H9 (cell line): ENCODE measurements around the gene TCFL5. TPM values are rescaled to one million over a fixed set of nuclear protein-coding genes. Genes with fewer than 3 reads are reported as not detected.
A peak's percentile ranks its signal among the peaks of the same experiment; 100 is the strongest.

Experiments used
- DNase-seq: peaks from one replicate; pipeline ENCODE4 v3.0.0-alpha.2; 2017
- H2AFZ ChIP-seq: one replicate; pipeline ENCODE4 v1.6.1; 2013; ENCODE audit warnings: mild to moderate bottlenecking, low read length, control low read depth, moderate library complexity
- H2AK5ac ChIP-seq: 2 replicates; pipeline ENCODE4 v1.6.1; 2013; ENCODE audit warnings: low read length, control low read depth, mixed read lengths; ENCODE audit not compliant: insufficient read length
- H2BK120ac ChIP-seq: one replicate; pipeline ENCODE4 v1.6.1; 2013; ENCODE audit warnings: low read depth, mild to moderate bottlenecking, low read length, control low read depth, inconsistent platforms; ENCODE audit not compliant: poor library complexity, severe bottlenecking
- H2BK12ac ChIP-seq: 2 replicates; pipeline ENCODE4 v1.6.1; 2013; ENCODE audit warnings: low read length, control low read depth, mixed read lengths, low read depth; ENCODE audit not compliant: insufficient read length
- H2BK15ac ChIP-seq: 2 replicates; pipeline ENCODE4 v1.6.1; 2013; ENCODE audit warnings: low read depth, low read length, control low read depth
- H2BK20ac ChIP-seq: one replicate; pipeline ENCODE4 v1.6.1; 2013; ENCODE audit warnings: low read depth, mild to moderate bottlenecking, low read length, control low read depth, inconsistent platforms; ENCODE audit not compliant: poor library complexity, severe bottlenecking
- H2BK5ac ChIP-seq: 2 replicates; pipeline ENCODE4 v1.6.1; 2013; ENCODE audit warnings: low read length, control low read depth, mixed read lengths; ENCODE audit not compliant: insufficient read length
- H3K14ac ChIP-seq: 2 replicates; pipeline ENCODE4 v1.6.1; 2013; ENCODE audit warnings: low read length, control low read depth; ENCODE audit not compliant: insufficient read depth
- H3K18ac ChIP-seq: 2 replicates; pipeline ENCODE4 v1.6.1; 2013; ENCODE audit warnings: low read depth, mild to moderate bottlenecking, mixed read lengths, low read length, control low read depth; ENCODE audit not compliant: insufficient read length
- H3K23ac ChIP-seq: 2 replicates; pipeline ENCODE4 v1.6.1; 2013; ENCODE audit warnings: low read length, control low read depth, mixed read lengths, low read depth; ENCODE audit not compliant: insufficient read length
- H3K23me2 ChIP-seq: 2 replicates; pipeline ENCODE4 v1.6.1; 2013; ENCODE audit warnings: low read depth, mild to moderate bottlenecking, mixed read lengths, low read length, control low read depth; ENCODE audit not compliant: insufficient read length, poor library complexity, severe bottlenecking
- H3K27ac ChIP-seq: 2 replicates; pipeline ENCODE4 v1.5.1; 2013; ENCODE audit warnings: low read length, control low read depth, mixed read lengths, low read depth; ENCODE audit not compliant: insufficient read length
- H3K27me3 ChIP-seq: 2 replicates; pipeline ENCODE4 v1.6.1; 2013; ENCODE audit warnings: low read length, control low read depth, inconsistent platforms; ENCODE audit not compliant: insufficient read depth
- H3K4ac ChIP-seq: 2 replicates; pipeline ENCODE4 v1.6.1; 2013; ENCODE audit warnings: low read depth, mild to moderate bottlenecking, control low read depth, inconsistent platforms, low read length, moderate library complexity
- H3K4me1 ChIP-seq: 2 replicates; pipeline ENCODE4 v1.6.1; 2013; ENCODE audit warnings: low read length, control low read depth, inconsistent platforms; ENCODE audit not compliant: insufficient read depth
- H3K4me2 ChIP-seq: 2 replicates; pipeline ENCODE4 v1.6.1; 2013; ENCODE audit warnings: low read length, control low read depth, mixed read lengths; ENCODE audit not compliant: insufficient read length, insufficient read depth
- H3K56ac ChIP-seq: 2 replicates; pipeline ENCODE4 v1.6.1; 2013; ENCODE audit warnings: low read depth, mild to moderate bottlenecking, mixed read lengths, low read length, control low read depth; ENCODE audit not compliant: insufficient read length
- H3K79me1 ChIP-seq: 2 replicates; pipeline ENCODE4 v1.6.1; 2013; ENCODE audit warnings: low read depth, mild to moderate bottlenecking, moderate library complexity, low read length, control low read depth, inconsistent platforms; ENCODE audit not compliant: insufficient read depth, poor library complexity, severe bottlenecking
- H3K79me2 ChIP-seq: 2 replicates; pipeline ENCODE4 v1.6.1; 2013; ENCODE audit warnings: low read length, control low read depth, inconsistent platforms; ENCODE audit not compliant: insufficient read depth
- H3K9ac ChIP-seq: 2 replicates; pipeline ENCODE4 v1.6.1; 2013; ENCODE audit warnings: low read length, control low read depth, mixed read lengths; ENCODE audit not compliant: insufficient read length; ENCODE audit errors: extremely low read depth
- H3K9me3 ChIP-seq: one replicate; pipeline ENCODE4 v1.6.1; 2013; ENCODE audit warnings: low read depth, low read length, inconsistent platforms; ENCODE audit not compliant: control insufficient read depth
- H3T11ph ChIP-seq: one replicate; pipeline ENCODE4 v1.6.1; 2013; ENCODE audit warnings: mild to moderate bottlenecking, low read length, control low read depth, inconsistent platforms
- H4K20me1 ChIP-seq: one replicate; pipeline ENCODE4 v1.6.1; 2013; ENCODE audit not compliant: control insufficient read depth, insufficient read length, insufficient read depth
- H4K5ac ChIP-seq: 2 replicates; pipeline ENCODE4 v1.6.1; 2013; ENCODE audit warnings: low read depth, mild to moderate bottlenecking, mixed read lengths, low read length, control low read depth; ENCODE audit not compliant: insufficient read length
- H4K8ac ChIP-seq: replicated peaks from 2 replicates; pipeline ENCODE4 v1.6.1; 2013; ENCODE audit warnings: low read length, control low read depth, mixed read lengths, low read depth; ENCODE audit not compliant: insufficient read length
- H4K91ac ChIP-seq: 2 replicates; pipeline ENCODE4 v1.6.1; 2013; ENCODE audit warnings: low read depth, mild to moderate bottlenecking, moderate library complexity, mixed read lengths, low read length, control low read depth; ENCODE audit not compliant: insufficient read length
- H3K27ac Mint-ChIP-seq, 3 experiments: 2 replicates in 2 of 3; 3 replicates in 1 of 3; pipeline ENCODE4 v1.8.0; 2020 to 2021; ENCODE audit warnings: mixed read lengths in 3 of 3, mild to moderate bottlenecking in 1 of 3, moderate library complexity in 1 of 3
- H3K27me3 Mint-ChIP-seq: 2 replicates; pipeline ENCODE4 v1.8.0; 2021; ENCODE audit warnings: low read depth, mild to moderate bottlenecking, moderate library complexity, mixed read lengths
- H3K36me3 Mint-ChIP-seq, 3 experiments: 2 replicates in 2 of 3; 3 replicates in 1 of 3; pipeline ENCODE4 v1.8.0; 2020 to 2021; ENCODE audit warnings: low read depth in 3 of 3, mixed read lengths in 3 of 3; ENCODE audit not compliant: insufficient read depth in 1 of 3
- H3K4me1 Mint-ChIP-seq, 2 experiments: 2 replicates each; pipeline ENCODE4 v1.8.0; 2020; ENCODE audit warnings: mixed read lengths in 2 of 2
- H3K4me3 Mint-ChIP-seq, 2 experiments: 2 replicates in 1 of 2; 3 replicates in 1 of 2; pipeline ENCODE4 v1.8.0; 2020 to 2021; ENCODE audit warnings: mild to moderate bottlenecking in 2 of 2, mixed read lengths in 2 of 2, moderate library complexity in 1 of 2
- H3K9me3 Mint-ChIP-seq, 2 experiments: 2 replicates in 1 of 2; 3 replicates in 1 of 2; pipeline ENCODE4 v1.8.0; 2020; ENCODE audit warnings: mild to moderate bottlenecking in 2 of 2, mixed read lengths in 2 of 2, moderate library complexity in 1 of 2
- WGBS: extraction: QIAGEN DNeasy Blood & Tissue Kit; methylation state at CpG from one replicate; pipeline ENCODE4 v1.1.7; 2013; ENCODE audit warnings: missing lambda C conversion rate, low lambda C conversion rate, mixed read lengths; ENCODE audit not compliant: insufficient read length; ENCODE audit errors: extremely low coverage; 5-methylcytosine and 5-hydroxymethylcytosine counted together
- total RNA-seq: library from RNA; stranded (reverse); gene quantifications from 2 replicates; pipeline ENCODE4 v1.2.1, GENCODE V29; 2021
- TF ChIP-seq, protein P1 (sequence below): fragments of 200-600 bp; sonication (generic); conservative IDR thresholded peaks from 3 replicates; pipeline ENCODE4 v1.8.0; 2021; ENCODE audit warnings: antibody characterized with exemption, mild to moderate bottlenecking

Gene TCFL5
- total RNA-seq, 1 experiment from 2014 or later: 16.4 TPM

DNA sequence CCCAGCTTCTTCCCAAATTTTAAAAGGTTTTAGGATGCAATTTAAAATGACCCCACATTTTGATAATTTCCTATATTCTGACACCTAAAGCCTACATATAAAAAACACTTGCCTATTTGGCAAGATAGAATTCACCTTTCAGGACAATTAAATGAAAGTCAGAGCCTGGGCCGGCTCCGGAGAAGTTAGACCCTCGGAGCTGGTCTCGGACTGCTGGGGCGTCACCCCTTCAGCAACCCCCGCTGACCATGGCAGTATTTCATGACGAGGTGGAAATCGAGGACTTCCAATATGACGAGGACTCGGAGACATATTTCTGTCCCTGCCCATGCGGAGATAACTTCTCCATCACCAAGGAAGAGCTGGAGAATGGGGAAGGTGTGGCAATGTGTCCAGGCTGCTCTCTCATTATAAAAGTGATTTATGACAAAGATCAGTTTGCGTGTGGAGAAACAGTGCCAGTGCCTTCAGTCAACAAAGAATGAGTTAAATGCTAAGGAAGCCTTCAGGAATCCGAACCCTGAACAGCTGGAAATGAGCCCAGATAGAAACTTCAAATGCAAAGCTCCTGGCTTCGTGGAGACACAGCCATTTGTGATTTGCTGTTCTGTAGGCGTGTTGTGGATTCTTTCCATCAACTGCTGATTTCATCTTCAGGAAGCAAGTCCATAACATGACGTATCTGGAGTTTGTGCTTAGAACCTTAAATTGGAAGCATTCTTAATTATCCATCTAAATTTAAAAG lies 16.0 kb downstream of the TCFL5 start:
- Histone ChIP-seq H3K27me3 (no peaks in the 10 kb centered on the region), H3K79me2 (no peaks in the 10 kb centered on the region), H3K4ac (no peak overlapping the region), H3T11ph (no peak overlapping the region), H4K5ac (no peak overlapping the region), H3K56ac (no peak overlapping the region), H2BK120ac (no peak overlapping the region), H2AK5ac (no peak overlapping the region), H3K4me1 (no peaks in the 10 kb centered on the region), H4K8ac (no peak overlapping the region), H3K4me2 (no peak overlapping the region), H4K91ac (no peak overlapping the region), H3K9ac (no peak overlapping the region), H2BK15ac (no peak overlapping the region), H4K20me1 (no peaks in the 10 kb centered on the region), H3K18ac (no peak overlapping the region), H3K14ac (no peak overlapping the region), H2BK20ac (no peak overlapping the region), H2BK5ac (no peak overlapping the region), H3K23me2 (no peaks in the 10 kb centered on the region), H2BK12ac (no peak overlapping the region), H2AFZ (no peak overlapping the region), H3K9me3 (no peaks in the 10 kb centered on the region), H3K79me1 (no peaks in the 10 kb centered on the region), H3K27ac (no peak overlapping the region), H3K23ac (no peak overlapping the region)
- Mint-ChIP-seq H3K27me3 (no peaks in the 10 kb centered on the region), H3K27ac (peak overlapping the region in 1 of 3 experiments; percentile 36; a peak in 1 of 7 replicates), H3K4me3 (no peak overlapping the region), H3K9me3 (no peaks in the 10 kb centered on the region), H3K4me1 (peaks cover 10 to 21% of the 10 kb centered on the region in 2 experiments), H3K36me3 (peaks cover 16 to 48% (median 37%) of the 10 kb centered on the region in 3 experiments; a peak in 6 of 7 replicates)
- TF ChIP-seq, protein P1, sequence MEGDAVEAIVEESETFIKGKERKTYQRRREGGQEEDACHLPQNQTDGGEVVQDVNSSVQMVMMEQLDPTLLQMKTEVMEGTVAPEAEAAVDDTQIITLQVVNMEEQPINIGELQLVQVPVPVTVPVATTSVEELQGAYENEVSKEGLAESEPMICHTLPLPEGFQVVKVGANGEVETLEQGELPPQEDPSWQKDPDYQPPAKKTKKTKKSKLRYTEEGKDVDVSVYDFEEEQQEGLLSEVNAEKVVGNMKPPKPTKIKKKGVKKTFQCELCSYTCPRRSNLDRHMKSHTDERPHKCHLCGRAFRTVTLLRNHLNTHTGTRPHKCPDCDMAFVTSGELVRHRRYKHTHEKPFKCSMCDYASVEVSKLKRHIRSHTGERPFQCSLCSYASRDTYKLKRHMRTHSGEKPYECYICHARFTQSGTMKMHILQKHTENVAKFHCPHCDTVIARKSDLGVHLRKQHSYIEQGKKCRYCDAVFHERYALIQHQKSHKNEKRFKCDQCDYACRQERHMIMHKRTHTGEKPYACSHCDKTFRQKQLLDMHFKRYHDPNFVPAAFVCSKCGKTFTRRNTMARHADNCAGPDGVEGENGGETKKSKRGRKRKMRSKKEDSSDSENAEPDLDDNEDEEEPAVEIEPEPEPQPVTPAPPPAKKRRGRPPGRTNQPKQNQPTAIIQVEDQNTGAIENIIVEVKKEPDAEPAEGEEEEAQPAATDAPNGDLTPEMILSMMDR: no peak
- DNase-seq: no peak
- WGBS: no CpG with 5 or more reads among the region's 16 CpGs
